RWPE2 (cell line): ENCODE data around the gene PPDPF.

Source experiments
- ATAC-seq: fragments of 200-7000 bp; cut with Tn5 transposase; 3 replicates; pipeline ENCODE4 v1.9.1; 2021; ENCODE audit warnings: low read depth
- DNase-seq: peaks from one replicate; pipeline ENCODE4 v3.0.0-alpha.2; 2020; ENCODE audit warnings: low spot score
- H3K27ac ChIP-seq: fragments of 450-650 bp; 2 replicates; pipeline ENCODE4 v1.5.1; 2017; ENCODE audit warnings: mild to moderate bottlenecking; ENCODE audit not compliant: poor library complexity, severe bottlenecking
- H3K27me3 ChIP-seq: fragments of 250-450 bp; sonication (Bioruptor Pico); 2 replicates; pipeline ENCODE4 v1.5.1; 2021; ENCODE audit warnings: mild to moderate bottlenecking, moderate library complexity; ENCODE audit not compliant: insufficient read depth, poor library complexity, severe bottlenecking
- H3K36me3 ChIP-seq: fragments of 250-450 bp; sonication (Bioruptor Pico); 2 replicates; pipeline ENCODE4 v1.5.1; 2020; ENCODE audit warnings: low read depth, mild to moderate bottlenecking, moderate library complexity
- H3K4me1 ChIP-seq: fragments of 250-450 bp; sonication (Bioruptor Pico); 2 replicates; pipeline ENCODE4 v1.5.1; 2021; ENCODE audit warnings: mild to moderate bottlenecking, moderate library complexity; ENCODE audit not compliant: insufficient read depth, poor library complexity, severe bottlenecking
- H3K4me3 ChIP-seq: fragments of 250-450 bp; sonication (Bioruptor Pico); 2 replicates; pipeline ENCODE4 v1.5.1; 2021; ENCODE audit warnings: mild to moderate bottlenecking, moderate library complexity; ENCODE audit not compliant: severe bottlenecking
- H3K9me3 ChIP-seq: fragments of 250-450 bp; sonication (Bioruptor Pico); 2 replicates; pipeline ENCODE4 v1.5.1; 2021; ENCODE audit warnings: mild to moderate bottlenecking, moderate library complexity; ENCODE audit not compliant: severe bottlenecking
- TF ChIP-seq, protein P1 (sequence below): fragments of 450-650 bp; IDR thresholded peaks from one replicate; pipeline ENCODE4 v1.5.1; 2017; ENCODE audit warnings: mild to moderate bottlenecking, moderate library complexity; ENCODE audit not compliant: poor library complexity, severe bottlenecking

The PPDPF gene

GRCh38 chr20:63527184-63527583 is 6.6 kb downstream of the PPDPF start:
- DNase-seq: no peak
- Histone ChIP-seq H3K4me3 (no peak overlapping the region), H3K36me3 (peaks cover 37% of the 10 kb centered on the region), H3K4me1 (peaks cover 3% of the 10 kb centered on the region), H3K27me3 (no peaks in the 10 kb centered on the region), H3K27ac (no peak overlapping the region), H3K9me3 (peaks cover 10% of the 10 kb centered on the region)
- no peak for ATAC-seq
- TF ChIP-seq, protein P1, sequence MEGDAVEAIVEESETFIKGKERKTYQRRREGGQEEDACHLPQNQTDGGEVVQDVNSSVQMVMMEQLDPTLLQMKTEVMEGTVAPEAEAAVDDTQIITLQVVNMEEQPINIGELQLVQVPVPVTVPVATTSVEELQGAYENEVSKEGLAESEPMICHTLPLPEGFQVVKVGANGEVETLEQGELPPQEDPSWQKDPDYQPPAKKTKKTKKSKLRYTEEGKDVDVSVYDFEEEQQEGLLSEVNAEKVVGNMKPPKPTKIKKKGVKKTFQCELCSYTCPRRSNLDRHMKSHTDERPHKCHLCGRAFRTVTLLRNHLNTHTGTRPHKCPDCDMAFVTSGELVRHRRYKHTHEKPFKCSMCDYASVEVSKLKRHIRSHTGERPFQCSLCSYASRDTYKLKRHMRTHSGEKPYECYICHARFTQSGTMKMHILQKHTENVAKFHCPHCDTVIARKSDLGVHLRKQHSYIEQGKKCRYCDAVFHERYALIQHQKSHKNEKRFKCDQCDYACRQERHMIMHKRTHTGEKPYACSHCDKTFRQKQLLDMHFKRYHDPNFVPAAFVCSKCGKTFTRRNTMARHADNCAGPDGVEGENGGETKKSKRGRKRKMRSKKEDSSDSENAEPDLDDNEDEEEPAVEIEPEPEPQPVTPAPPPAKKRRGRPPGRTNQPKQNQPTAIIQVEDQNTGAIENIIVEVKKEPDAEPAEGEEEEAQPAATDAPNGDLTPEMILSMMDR: no peak

- Histone ChIP-seq H3K4me3 (no peak overlapping the region), H3K4me1 (peaks cover 7% of the 10 kb centered on the region), H3K27ac (no peak overlapping the region), H3K9me3 (no peaks in the 10 kb centered on the region), H3K27me3 (no peaks in the 10 kb centered on the region), H3K36me3 (peaks cover 20% of the 10 kb centered on the region)
- ATAC-seq: peak; percentile 0
- DNase-seq: peak; percentile 88
- TF ChIP-seq, protein P1: no peak
Measured at GRCh38 chr20:63529180-63529860, 8.8 kb downstream of the PPDPF start.

DNA sequence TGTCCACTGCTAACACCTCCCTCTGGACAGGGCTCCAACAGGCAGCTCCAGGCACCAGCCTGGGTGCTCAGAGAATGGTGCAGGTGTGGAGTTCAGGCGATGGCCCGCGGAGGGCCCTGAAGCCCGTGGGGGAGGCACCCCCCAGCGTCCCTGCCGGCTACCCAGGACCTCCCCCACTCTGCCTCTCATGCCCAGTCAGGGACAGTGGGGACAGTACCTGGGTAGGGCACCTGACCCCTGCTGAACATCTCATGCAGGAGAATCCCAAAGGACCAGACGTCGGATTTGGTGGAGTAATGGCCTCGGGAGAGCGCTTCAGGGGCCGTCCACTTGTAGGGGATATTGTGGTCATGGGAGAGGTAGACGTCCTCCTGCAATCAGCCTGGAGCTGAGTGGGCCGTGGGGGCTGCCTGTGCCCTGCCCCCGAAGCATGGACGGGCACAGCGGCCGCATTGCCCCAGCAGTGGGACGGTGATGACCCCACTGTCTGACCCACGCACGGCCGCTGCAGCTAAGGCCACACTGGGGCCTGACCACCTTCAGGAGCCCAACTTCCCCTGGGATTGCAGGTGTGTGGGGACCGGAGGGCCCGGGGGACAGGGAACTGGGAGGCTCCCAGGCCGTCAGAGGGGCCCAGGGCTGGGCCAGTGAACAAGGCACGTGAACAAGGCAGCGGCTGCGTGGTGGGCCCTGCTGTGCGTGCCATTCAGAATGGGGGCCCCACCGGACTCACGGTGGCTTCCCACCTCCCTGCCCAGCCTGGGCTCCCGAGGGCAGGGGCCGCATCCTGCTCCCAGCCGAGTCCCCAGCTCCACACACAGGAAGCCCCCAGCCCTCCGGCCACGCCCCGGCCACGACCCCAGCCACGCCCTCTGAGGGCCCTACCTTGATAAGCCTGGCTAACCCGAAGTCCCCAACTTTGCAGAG is 9.6 kb downstream of the PPDPF start:
- Histone ChIP-seq H3K4me1 (peaks cover 15% of the 10 kb centered on the region), H3K9me3 (no peaks in the 10 kb centered on the region), H3K36me3 (peaks cover 20% of the 10 kb centered on the region), H3K4me3 (no peak overlapping the region), H3K27me3 (no peaks in the 10 kb centered on the region), H3K27ac (no peak overlapping the region)
- ATAC-seq (0 out of 3 replicates have a peak, but pooled peaks have one; percentile 0), DNase-seq (peak; percentile 87)
- TF ChIP-seq, protein P1: no peak

GRCh38 chr20:63530788-63531160 is 10.2 kb downstream of the PPDPF start:
- ATAC-seq: no peak
- TF ChIP-seq, protein P1: no peak
- Histone ChIP-seq H3K36me3 (peaks cover 20% of the 10 kb centered on the region), H3K4me1 (peaks cover 18% of the 10 kb centered on the region), H3K27me3 (no peaks in the 10 kb centered on the region), H3K9me3 (no peaks in the 10 kb centered on the region), H3K27ac (no peak overlapping the region), H3K4me3 (no peak overlapping the region)
- peak; percentile 80 for DNase-seq
